Body of pancreas (tissue), 4 donors: ENCODE data around the gene FAM24B.

Source experiments
- CTCF ChIP-seq, 7 experiments: fragments of 450-650 bp in 4 of 7; fragments of 200-600 bp in 3 of 7; sonication (generic) in 3 of 7; IDR thresholded peaks; one replicate each; pipeline ENCODE4 v1.5.1; 2016 to 2019; ENCODE audit warnings: antibody characterized with exemption in 7 of 7
- POLR2A ChIP-seq, 3 donors: fragments of 450-650 bp; IDR thresholded peaks; one replicate each; pipeline ENCODE4 v1.6.1; 2016; ENCODE audit warnings: antibody characterized with exemption in 3 of 3, mild to moderate bottlenecking in 2 of 3

- TF ChIP-seq CTCF (IDR thresholded peaks at IDR 0.05), result no peak
- TF ChIP-seq POLR2A (IDR thresholded peaks at IDR 0.05), result no peak
Observed at GRCh38 chr10:122864901-122865300, 14.5 kb downstream of the FAM24B start.
